Activated CD8-positive, alpha-beta T cell treated with anti-CD3 and anti-CD28 coated beads for 36 hours (primary cell): ENCODE data around the gene RFXANK. TPM values are rescaled to one million over a fixed set of nuclear protein-coding genes. Genes with fewer than 3 reads are reported as not detected.
"Not testable (repeated sequence)": the region's sequence is repeated elsewhere in the genome, so short reads cannot be mapped to it uniquely, and the experiment has no call there.

Experiments used
- ATAC-seq: fragments of 200-7000 bp; cut with Tn5 transposase; one replicate; pipeline ENCODE4 v1.10.0; 2021; ENCODE audit warnings: mild to moderate bottlenecking, moderate library complexity
- CTCF ChIA-PET: fragments of 350-600 bp; sonication (Branson Sonifier 250); formaldehyde crosslinking; loops from one replicate; lab custom pipeline; 2021; ENCODE audit warnings: antibody characterized with exemption; lab: Charles Lee
- POLR2A ChIA-PET: fragments of 350-600 bp; sonication (Branson Sonifier 250); formaldehyde crosslinking; loops from one replicate; lab custom pipeline; 2021; ENCODE audit warnings: antibody characterized with exemption; lab: Charles Lee
- DNase-seq: peaks from one replicate; pipeline ENCODE4 v3.0.0-alpha.2; 2020
- H3K27ac Mint-ChIP-seq: one replicate; pipeline ENCODE4 v1.8.0; 2021; ENCODE audit warnings: mild to moderate bottlenecking, mixed read lengths
- H3K27me3 Mint-ChIP-seq: one replicate; pipeline ENCODE4 v1.8.0; 2021; ENCODE audit warnings: mixed read lengths
- H3K36me3 Mint-ChIP-seq: one replicate; pipeline ENCODE4 v1.8.0; 2021; ENCODE audit warnings: low read depth, mixed read lengths
- H3K4me1 Mint-ChIP-seq: one replicate; pipeline ENCODE4 v1.8.0; 2021; ENCODE audit warnings: low read depth, mixed read lengths
- H3K4me3 Mint-ChIP-seq: one replicate; pipeline ENCODE4 v1.8.0; 2021; ENCODE audit warnings: mild to moderate bottlenecking, moderate library complexity, mixed read lengths
- H3K9me3 Mint-ChIP-seq: one replicate; pipeline ENCODE4 v1.8.0; 2021; ENCODE audit warnings: mixed read lengths
- CTCF ChIP-seq: fragments of 200-600 bp; IDR thresholded peaks from one replicate; pipeline ENCODE4 v1.8.0; 2022; ENCODE audit warnings: antibody characterized with exemption, mild to moderate bottlenecking
- intact Hi-C: fragments of 100-400 bp; cut with micrococcal nuclease; formaldehyde crosslinking; loops from one replicate; pipeline ENCODE4 v1.10.0; 2022
- total RNA-seq, 2 experiments: library from RNA; stranded (reverse); gene quantifications; one replicate each; pipeline ENCODE4 v1.2.3, GENCODE V29; 2021

The RFXANK gene
- total RNA-seq, 2 experiments from 2014 or later = 61.4 to 68.5 TPM

- H3K4me3 Mint-ChIP-seq = no peak overlapping the region
- no peaks in the 10 kb centered on the region for H3K9me3 Mint-ChIP-seq
- intact Hi-C loops = no loop called here
- ATAC-seq = no peak
- CTCF ChIA-PET = interaction anchor here (0.7 to 1.0 kb wide), 3 partner anchors 24 to 27 kb away, joined by 3 to 4 read pairs (median 3); no protein-coding TSS in a partner anchor
- H3K27me3 Mint-ChIP-seq = peaks cover 4% of the 10 kb centered on the region
- peaks cover 12% of the 10 kb centered on the region for H3K4me1 Mint-ChIP-seq
- DNase-seq = no peak
- H3K36me3 Mint-ChIP-seq = no peaks in the 10 kb centered on the region
- no peak for TF ChIP-seq CTCF
- no peak overlapping the region for H3K27ac Mint-ChIP-seq
- POLR2A ChIA-PET = interaction anchor here (1.0 to 1.1 kb wide), 2 partner anchors 11 to 611 kb away, joined by 3 to 6 read pairs; partner anchors contain the start of gene KXD1
Measured at GRCh38 chr19:19169236-19170052, 22.6 kb upstream of the RFXANK start.

GRCh38 chr19:19170053-19170872 is 21.8 kb upstream of the RFXANK start, which contains the start of gene MEF2B:
MEF2B (minus strand) TSS chr19:19170263; CDS start chr19:19150735, 19,528 bp downstream.
- peak; percentile 87 for DNase-seq
- no peak for TF ChIP-seq CTCF
- Mint-ChIP-seq H3K27me3 (peaks cover 4% of the 10 kb centered on the region), H3K27ac (no peak within 1 kb of the TSS), H3K9me3 (no peaks in the 10 kb centered on the region), H3K4me3 (no peak within 1 kb of the TSS), H3K4me1 (peaks cover 12% of the 10 kb centered on the region), H3K36me3 (no peaks in the 10 kb centered on the region)
- ChIA-PET CTCF (interaction anchor here (1.0 kb wide), 1 partner anchor 24 kb away, joined by 3 read pairs; no protein-coding TSS in a partner anchor), POLR2A (interaction anchor here (1.0 to 1.1 kb wide), 2 partner anchors 12 to 612 kb away, joined by 3 to 6 read pairs; partner anchors contain the start of gene KXD1)
- ATAC-seq = peak; percentile 93
- intact Hi-C loops = no loop called here

GRCh38 chr19:19170873-19171672 is 21.0 kb upstream of the RFXANK start:
- no peak overlapping the region for H3K27ac Mint-ChIP-seq
- H3K36me3 Mint-ChIP-seq = no peaks in the 10 kb centered on the region
- peaks cover 12% of the 10 kb centered on the region for H3K4me1 Mint-ChIP-seq
- H3K27me3 Mint-ChIP-seq = peaks cover 4% of the 10 kb centered on the region
- no peak for DNase-seq
- intact Hi-C loops = no loop called here
- no peak for TF ChIP-seq CTCF
- ATAC-seq = no peak
- POLR2A ChIA-PET = no interaction called here
- H3K9me3 Mint-ChIP-seq = no peaks in the 10 kb centered on the region
- no peak overlapping the region for H3K4me3 Mint-ChIP-seq
- CTCF ChIA-PET = no interaction called here

GRCh38 chr19:19171821-19172532 is 20.1 kb upstream of the RFXANK start:
- DNase-seq (no peak), ATAC-seq (no peak)
- Mint-ChIP-seq H3K4me1 (peaks cover 12% of the 10 kb centered on the region), H3K36me3 (no peaks in the 10 kb centered on the region), H3K9me3 (no peaks in the 10 kb centered on the region), H3K4me3 (no peak overlapping the region), H3K27me3 (peaks cover 4% of the 10 kb centered on the region), H3K27ac (no peak overlapping the region)
- POLR2A ChIA-PET = no interaction called here
- intact Hi-C loops = no loop called here
- CTCF ChIA-PET = interaction anchor here (5.7 kb wide), 1 partner anchor 25 kb away, joined by 49 read pairs; no protein-coding TSS in a partner anchor
- no peak for TF ChIP-seq CTCF

GRCh38 chr19:19173243-19173642 is 18.8 kb upstream of the RFXANK start:
- DNase-seq, POLR2A ChIA-PET, H3K36me3 Mint-ChIP-seq, H3K27ac Mint-ChIP-seq, ATAC-seq, intact Hi-C loops, H3K27me3 Mint-ChIP-seq, H3K9me3 Mint-ChIP-seq, H3K4me3 Mint-ChIP-seq: not testable (repeated sequence)
- H3K4me1 Mint-ChIP-seq = peaks cover 12% of the 10 kb centered on the region
- CTCF ChIA-PET = interaction anchor here (0.6 to 5.7 kb wide), 5 partner anchors 13 to 30 kb away, joined by 3 to 49 read pairs (median 18); partner anchors contain the start of genes BORCS8 and RFXANK
